ENCODE results near the gene MAB21L3. TPM values are rescaled to one million over a fixed set of nuclear protein-coding genes. Genes with fewer than 3 reads are reported as not detected.
A peak's percentile ranks its signal among the peaks of the same experiment; 100 is the strongest.

Gene MAB21L3
- polyA plus RNA-seq, 5 donors, result not detected

DNA sequence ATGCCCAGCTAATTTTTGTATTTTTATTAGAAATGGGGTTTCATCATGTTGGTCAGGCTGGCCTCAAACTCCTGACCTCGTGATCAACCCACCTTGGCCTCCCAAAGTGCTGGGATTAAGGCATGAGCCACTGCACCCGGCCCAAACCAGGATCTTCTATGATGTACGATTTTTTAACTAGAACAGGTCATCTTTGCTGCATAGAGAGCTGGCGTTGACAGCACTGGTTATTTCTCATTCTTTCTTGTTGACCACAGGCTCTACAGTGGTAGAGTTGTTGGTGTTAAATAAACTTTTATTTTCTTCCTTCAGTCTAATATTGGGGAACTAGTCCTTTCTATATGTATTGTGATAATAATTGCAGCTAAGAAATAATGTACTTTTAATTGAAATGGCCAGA, 3.8 kb upstream of the MAB21L3 start:
- DNase-seq, result no peak

DNA sequence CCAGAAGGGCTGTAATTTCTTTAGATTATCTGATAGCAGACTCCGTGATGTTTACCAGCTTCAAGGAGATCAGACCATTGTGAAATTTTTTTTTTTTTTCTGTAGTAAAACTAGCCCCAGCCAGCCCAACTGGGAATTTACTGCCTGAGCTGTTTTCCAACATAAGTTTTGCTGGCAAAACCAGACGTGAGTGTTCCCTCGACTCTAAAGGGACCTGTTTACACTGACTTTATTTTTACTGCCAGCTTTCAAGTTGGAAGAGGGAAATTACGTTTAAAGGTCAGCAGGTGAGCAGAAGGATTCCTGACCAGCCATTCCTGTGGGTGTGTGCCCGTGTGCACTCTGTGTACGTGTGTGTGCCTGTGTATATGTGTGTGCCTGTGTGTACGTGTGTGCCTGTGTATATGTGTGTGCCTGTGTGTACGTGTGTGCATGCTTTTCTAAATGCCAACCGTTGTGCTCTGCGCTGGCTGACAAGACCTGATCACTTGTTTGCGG, 374 bp downstream of the MAB21L3 start:
- DNase-seq, result peak in 1 of 2 donors; percentile 21

DNA sequence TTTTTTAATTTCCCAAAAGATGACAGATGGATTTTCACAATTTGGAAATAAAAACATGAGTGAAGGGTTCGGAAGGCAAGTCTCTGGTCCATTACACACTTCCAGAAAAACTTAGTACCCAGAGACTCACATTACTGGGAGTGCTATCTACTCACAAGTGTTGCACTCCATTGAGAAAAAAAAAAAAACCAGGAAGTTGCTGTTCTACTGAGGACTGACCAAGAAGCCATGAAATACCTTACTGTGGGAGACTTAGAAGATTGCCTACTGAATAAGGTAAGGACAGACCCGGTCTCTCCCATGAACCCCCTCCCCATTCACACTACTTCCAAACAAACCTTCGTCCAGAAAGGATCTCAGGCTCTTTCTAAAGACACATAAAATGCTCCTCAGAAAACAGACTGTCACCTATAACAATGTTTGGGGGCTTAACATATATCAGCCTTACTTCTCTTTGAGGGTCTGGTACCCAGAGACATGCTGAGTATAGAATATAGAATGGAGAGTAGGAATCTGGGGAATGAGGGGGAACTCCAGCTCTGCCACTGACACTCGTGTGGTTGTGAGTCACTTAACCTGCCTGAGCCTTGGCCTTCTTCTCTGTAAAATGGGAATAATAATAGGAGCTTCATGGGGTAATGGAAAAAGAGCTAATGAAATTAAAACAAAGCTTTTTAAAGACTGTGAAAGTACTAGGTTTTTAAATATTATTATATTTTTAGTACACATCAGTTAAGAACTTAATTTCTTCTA, 1.4 kb downstream of the MAB21L3 start:
- DNase-seq, result no peak

DNA sequence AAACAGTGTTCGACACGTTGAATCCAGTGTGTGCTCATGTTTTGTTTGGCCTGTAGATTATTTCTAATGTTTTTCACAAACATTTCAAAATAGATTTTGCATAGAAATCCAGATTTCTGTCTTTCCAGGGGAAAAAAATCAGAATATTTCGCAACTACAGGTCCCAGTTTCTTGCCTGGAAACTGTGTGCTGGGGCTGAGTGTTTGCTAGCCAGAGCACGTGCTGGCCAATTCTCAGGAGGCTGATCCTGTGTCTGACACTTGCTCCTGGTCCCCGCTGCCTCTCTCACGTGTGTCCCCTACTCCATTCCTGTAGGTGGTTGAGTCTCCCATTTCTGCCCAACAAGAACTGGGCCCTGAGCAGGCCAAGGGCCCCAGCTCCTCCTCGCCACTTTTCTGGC, 2.4 kb downstream of the MAB21L3 start:
- DNase-seq, result no peak

DNA sequence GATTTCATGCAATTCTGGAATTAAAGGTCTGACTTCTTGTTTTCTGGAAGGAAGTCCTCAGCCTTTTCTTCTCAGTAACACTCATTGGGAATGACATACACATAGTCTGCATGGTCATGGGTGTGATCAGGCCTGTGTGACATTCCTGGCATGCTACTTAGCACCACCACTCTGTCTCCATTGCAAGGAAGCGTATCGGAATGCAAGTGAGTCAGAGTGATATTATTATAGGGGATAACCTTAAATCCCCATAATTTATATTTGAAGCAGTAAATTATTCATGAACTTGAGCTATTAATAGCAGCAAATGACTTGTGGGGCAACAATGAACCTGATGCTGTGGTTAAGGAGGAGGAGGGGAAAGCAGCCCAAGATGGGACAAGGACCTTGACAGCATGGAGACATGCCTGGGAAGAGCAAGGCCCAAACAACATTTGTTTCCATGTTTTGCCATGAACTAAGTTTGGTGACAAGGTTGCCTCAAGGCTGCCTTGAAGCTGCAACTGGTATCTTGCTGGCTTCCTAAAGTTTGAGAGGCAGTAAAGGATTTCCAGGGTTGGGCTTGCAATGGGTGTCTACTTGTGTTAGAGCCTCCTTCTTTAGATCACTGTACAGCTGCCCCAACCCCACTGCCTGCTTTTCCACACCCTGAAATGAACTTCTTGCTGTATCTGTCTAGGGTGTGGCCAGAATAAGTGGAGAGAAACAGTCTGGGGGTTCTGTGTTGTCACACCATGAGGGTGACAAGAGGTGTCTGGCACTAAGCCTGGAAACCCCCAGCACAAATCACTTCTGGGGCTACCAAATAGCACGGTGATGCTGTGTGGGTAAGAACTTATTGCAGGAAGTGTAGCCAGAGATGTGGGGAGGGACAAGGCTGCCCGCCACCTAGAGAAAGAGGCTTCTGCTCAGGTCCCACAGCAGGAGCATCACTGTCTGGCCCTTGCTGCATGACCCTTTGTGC, 4.6 kb downstream of the MAB21L3 start:
- DNase-seq, result no peak

DNA sequence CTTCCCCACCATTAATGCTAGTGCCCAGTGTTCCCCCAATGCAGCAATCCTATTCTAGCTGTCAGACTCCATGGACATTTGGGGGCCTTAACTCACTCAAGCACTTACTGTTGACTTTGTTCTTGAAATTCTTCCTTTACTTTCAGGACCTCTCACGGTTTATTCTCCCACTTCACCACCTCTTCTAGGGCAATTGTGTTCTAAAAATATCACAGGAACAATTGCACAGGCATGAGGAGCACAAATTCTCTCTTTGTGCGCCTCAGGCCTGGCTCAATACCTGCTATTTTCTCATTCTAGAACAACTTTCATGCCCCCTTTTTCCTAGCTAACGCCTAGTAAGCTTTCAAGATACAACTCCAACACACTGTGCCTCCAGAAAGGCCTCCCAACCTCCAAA, 7.3 kb downstream of the MAB21L3 start:
- no peak for DNase-seq

DNA sequence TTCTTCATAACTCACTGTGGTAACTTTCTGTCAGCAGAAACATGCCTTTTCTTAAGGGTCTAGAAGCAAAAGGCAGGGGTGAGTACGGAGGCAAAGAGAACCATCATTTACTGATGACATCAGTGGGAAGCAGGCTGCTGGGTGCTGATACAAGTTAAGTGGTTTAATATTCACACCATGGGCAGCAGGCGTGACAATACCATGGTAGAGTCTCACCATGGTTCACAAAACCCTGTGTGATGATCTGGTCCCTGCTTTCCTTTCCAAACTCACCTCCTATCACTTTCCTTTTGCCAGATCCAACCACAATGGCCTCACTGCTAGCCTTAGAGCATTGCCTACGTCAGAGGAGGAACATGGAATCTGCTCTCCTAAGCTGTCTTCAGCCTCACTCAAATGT, 8.7 kb downstream of the MAB21L3 start:
- DNase-seq, result no peak

DNA sequence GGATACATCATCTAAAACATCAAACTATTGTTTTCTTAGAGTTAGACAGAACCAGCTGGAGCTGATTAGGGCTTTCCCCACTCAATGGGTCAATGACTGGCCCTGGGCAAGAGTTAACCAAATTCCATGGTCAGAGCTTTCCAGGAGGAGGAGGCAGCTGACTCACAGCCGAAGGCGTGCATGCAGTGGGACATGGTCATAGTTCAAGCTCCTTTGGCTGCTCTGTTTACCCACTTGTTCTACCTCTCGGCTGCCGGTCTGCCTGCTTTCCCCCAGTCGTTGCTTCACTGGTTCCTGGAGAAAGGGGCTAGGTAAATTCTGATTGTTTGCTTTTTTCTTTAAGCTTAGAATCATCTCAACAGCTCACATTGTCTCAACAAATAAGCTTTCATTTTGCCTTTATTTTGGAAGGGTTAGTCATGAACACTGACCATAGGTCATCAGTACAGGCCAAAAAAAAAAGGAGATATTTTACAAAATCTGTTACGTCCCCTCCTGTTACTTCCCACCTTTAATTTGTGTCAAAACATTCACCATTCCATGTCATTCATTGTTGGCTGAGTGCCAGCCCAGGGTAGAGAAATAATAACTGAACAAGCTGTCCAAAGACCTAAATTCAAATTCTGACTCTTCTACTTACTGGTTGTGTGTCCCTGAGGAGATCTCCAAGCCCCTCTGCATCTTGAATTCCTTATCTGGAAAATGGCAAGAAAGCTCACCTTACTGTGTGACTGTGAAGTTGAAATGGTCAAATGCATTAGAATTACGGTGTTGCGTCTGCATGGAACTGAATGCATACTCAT, 12.0 kb downstream of the MAB21L3 start:
- no peak for DNase-seq

DNA sequence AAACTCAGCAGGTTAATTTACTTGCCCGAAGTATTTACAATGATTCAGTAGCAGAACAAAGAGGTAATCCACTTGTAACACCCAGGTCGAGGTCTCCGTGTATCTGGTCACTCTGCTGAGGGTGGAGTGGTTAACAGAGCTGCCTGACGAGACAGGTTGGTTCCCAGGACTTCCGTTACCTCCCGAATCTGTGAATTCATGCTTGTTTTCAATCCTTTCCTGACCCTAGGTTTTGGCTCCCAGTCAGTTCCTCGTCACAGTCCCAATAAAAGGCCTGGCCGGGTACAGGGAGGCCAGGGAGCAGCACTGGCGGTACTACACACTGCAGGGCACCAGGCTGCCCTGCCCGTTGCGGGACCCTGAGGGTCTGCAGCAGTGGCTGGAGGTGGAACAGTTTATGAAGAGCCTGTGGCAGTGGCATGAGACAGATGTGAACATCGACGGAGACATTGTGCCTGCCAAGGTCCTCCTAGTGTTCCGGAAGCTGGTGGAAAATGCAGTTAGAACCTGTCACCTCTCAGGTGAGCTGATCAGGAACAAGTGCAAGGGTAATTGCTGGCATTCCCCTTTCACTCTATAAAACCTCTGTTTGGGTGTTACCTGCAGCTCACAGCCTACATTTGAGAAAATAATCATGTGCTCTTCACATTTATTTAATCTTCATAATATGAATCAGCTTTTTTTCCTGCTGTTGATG, 12.8 kb downstream of the MAB21L3 start:
- DNase-seq, result no peak

DNA sequence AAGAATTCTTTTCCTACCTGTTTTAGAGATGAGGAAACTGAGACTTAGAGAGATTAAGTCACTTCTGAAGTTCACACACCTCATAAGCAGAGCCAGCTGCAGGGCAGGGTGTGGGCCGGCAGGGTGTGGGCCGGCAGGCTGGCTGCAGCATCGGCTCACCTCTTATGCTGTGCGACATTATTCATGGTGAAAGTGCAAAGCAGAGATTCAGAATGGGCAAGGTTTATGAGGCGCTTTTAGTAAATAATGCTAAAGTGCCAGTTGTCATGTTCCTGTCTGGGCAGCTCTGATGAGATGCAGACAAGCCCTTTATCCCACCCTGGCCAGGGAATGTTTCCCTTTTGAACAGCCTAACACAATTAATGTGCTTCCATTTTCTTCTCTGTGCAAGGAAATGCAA, 14.6 kb downstream of the MAB21L3 start:
- DNase-seq, result no peak

DNA sequence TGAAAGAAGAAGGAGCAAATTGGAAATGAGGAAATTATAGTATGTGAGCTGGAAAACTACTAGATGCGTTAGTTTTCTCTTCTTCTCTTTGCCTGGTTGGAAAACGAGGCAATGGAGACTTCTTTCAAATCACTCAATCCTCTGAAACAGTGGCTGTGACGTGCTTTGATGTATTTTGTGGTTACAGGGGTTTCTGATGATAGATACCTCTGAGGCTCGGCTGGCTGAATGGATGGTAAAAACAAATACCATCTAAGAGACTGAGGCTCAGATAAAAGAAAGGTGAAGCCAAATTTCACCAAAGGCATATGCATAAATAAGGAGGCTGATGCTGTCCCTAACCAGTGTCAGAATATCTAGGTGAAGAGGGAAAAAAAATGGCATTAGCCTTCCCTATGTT, 15.1 kb downstream of the MAB21L3 start:
- no peak for DNase-seq

DNA sequence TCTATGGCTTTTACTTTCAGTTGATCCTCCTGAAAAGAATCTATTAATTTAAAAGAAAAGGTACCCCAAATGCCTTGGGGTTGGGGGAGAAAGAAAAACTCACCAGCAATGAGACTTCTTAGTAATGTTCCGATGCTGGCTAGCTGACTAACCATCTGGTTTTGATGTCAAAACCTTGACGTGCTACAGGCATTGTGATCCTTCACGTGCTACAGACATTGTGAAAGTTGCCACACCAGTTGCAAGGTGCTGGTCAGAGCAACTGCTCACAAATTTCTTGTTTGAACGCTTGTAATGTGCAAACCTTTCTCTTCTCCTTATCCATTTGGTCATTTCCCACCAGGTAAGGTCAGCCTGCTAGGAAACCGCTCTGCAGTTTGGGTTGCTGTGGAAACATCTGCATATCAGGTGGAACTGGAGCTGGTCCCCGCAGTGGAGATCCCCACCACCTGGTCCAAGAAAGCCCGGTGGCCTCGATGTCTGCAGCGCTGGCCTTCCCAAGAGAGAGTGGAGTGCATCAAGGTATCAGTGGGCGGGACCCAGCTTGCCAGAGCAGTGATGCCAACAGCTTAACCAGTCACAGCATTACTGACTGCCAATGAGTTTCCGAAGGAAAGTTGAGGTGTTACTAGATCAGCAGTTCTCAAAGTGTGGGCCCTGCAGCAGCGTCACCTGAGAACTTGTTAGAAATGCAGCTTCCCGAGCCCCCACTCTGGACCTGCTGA, 16.1 kb downstream of the MAB21L3 start:
- DNase-seq, result no peak

DNA sequence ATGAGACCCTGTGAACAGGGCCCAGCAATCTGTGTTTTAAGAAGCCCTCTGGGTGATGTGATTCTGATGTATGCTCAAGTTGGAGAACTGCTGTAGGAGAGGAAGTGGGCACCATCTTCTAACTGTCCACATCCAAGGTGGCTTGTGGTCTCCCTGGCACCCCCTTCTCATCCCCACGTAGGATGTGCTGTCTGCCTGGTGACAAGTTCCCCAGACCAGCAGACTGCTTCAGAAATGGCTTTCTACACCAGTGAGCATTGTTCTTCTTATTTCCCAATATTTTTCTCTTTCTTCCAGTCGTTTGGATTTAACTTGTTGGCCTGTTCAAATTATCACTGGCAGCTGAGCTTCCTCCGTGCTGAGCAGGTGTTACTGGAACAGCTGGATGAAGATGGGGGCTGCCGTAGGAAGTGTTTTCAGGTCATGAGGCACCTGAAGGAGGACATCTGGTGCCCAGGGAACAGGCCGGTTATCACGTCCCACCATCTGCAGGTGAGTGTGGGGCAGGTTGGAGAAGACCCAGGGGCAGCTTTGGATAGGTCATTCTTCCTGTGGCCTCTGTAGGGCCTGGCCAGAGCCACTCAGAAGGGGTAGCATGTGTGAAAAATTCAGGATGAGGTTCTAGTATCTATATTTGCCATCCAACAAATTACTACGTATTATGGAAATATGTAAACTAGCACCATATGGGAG, 16.8 kb downstream of the MAB21L3 start:
- no peak for DNase-seq

DNA sequence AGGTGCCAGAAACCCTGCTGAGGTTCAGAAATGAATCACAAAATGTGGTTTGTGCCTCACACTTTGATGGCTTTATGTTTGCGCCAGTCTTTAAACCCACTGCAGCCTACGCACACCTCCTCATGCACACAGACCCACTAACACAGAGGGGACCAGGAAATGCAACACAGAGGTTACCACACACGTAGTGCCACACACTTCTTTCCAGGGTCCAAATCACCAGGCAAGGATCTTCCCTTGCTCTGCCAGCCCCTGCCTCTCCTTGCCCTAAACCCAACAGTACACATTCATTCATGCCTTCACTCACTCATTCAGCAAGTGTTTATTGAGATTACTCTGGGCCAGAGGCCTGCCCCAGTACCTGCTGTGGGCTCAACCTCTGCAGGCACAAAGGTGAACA, 17.5 kb downstream of the MAB21L3 start:
- DNase-seq, result no peak

DNA sequence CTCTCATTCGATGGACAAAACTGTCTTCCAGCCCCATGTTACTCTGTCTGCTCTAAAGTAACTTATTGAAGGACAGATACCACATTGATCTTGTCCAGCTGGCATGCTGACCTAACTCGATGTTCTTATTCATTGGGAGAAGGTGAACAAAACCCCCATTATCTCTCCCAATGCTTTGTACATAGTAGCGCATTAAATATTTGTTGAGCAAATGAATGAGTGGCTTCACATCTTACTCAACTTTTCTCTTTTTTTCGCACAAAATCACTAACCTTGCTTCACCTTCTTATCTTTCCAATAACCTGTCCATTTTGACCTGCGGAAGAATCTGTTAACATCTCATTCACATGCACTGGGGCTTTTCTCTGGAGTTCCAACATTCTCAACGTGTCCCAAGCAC, 18.3 kb downstream of the MAB21L3 start:
- DNase-seq, result no peak

DNA sequence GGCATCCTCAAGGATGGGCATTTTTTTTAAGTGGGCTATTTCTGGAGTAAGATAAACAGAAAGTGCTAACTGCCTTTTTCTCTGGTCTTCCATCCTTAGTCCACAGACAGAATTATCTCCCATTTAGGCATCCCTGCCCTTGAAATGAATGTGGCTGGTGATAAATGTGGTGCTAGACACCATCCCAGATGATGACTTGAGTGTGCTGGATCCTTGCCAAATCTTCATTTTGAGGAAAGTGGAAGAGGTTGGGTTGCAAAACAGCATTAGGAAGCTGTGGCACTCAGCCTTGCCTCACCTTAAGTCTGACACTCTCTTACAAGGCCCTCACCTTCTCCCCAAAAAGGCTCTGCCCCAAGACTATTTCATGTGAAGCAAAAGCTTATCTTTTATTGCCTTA, 19.2 kb downstream of the MAB21L3 start:
- no peak for DNase-seq

DNA sequence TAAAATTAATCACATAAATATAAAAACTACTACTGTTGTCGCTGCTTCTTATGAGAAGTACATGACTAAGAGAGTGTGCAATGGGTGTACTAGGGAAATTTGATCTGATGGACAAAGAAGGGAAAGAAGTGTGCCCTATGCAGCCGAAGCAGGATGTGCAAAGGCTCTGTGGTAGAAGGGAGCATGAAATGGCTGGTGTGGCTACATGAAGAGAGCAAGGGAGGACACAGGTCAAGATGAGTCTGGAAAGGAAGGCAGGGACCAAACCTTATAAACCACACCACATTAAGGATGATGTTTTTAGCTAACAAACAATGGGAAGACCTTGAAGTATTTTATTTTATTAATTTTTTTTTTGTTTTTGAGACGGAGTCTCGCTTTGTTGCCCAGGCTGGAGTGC, 20.0 kb downstream of the MAB21L3 start:
- no peak for DNase-seq

DNA sequence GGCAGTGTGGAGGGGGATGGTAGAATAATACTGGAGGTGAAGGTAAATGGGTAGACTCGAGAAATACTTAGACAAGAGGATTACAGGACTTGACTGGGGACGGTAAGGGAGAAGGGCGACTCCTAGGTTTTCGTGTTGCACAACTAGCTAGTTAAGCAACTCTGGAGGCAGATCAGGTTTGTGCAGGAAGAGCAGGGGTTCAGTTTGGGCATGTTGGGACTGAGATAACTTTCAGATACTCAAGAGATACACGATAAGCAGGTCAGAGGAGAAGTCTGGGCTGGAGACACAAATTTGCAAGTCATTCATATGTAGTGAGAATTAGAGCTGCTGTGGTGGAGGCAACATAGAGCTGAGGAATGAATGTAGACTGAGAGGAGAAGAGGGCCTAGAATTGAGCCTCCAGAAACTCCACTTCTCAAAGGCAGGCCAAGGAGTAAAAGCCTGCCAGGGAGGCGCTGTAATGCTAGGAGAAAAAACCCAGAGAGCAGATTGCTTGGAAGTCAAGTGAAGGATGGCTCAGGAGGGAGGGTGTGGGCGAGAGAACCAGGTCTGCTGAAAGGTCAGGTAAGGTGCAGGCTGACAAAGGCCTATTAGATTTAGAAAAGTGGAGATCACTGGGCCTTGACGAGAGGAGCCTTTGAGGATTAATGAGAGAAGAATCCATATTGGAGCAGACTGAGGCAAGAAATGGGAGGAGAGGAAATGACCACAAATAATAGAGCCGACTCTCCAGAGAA, 20.8 kb downstream of the MAB21L3 start:
- DNase-seq, result no peak
